Upper lobe of left lung (tissue), 6 donors: ENCODE measurements around the gene D2HGDH. TPM values are rescaled to one million over a fixed set of nuclear protein-coding genes. Genes with fewer than 3 reads are reported as not detected.
A peak's percentile ranks its signal among the peaks of the same experiment; 100 is the strongest.

ENCODE experiments used
- ATAC-seq, 2 donors: fragments of 200-7000 bp; cut with Tn5 transposase; one replicate each; pipeline ENCODE4 v1.9.1; 2022; ENCODE audit warnings: mild to moderate bottlenecking in 2 of 2, moderate library complexity in 2 of 2; ENCODE audit not compliant: low FRiP score in 2 of 2
- DNase-seq, 2 donors: peaks; one replicate each; pipeline ENCODE4 v3.0.0-alpha.2; 2019 to 2020
- H3K27ac ChIP-seq, 4 donors: fragments of 200-600 bp; sonication (generic); one replicate each; pipeline ENCODE4 v1.5.1; 2016 to 2019
- H3K27me3 ChIP-seq, 4 donors: fragments of 200-600 bp; sonication (generic); one replicate each; pipeline ENCODE4 v1.5.1; 2017 to 2019
- H3K36me3 ChIP-seq, 4 donors: fragments of 200-600 bp; sonication (generic); one replicate each; pipeline ENCODE4 v1.5.1; 2016 to 2019
- H3K4me1 ChIP-seq, 4 donors: fragments of 200-600 bp; sonication (generic); one replicate each; pipeline ENCODE4 v1.5.1; 2018 to 2019
- H3K4me3 ChIP-seq, 4 donors: fragments of 200-600 bp; sonication (generic); one replicate each; pipeline ENCODE4 v1.5.1; 2017 to 2019; ENCODE audit warnings: mild to moderate bottlenecking in 2 of 4, moderate library complexity in 1 of 4
- H3K9me3 ChIP-seq, 4 donors: fragments of 200-600 bp; sonication (generic); one replicate each; pipeline ENCODE4 v1.5.1; 2018 to 2019
- EP300 ChIP-seq, 4 donors: sonication (generic); formaldehyde crosslinking; IDR thresholded peaks; one replicate each; pipeline ENCODE4 v1.5.1; 2017; ENCODE audit warnings: antibody characterized with exemption in 4 of 4, control low read depth in 2 of 4
- POLR2A ChIP-seq, 4 donors: fragments of 450-650 bp; IDR thresholded peaks; one replicate each; pipeline ENCODE4 v1.5.1; 2016 to 2017; ENCODE audit warnings: antibody characterized with exemption in 4 of 4, mild to moderate bottlenecking in 2 of 4
- POLR2AphosphoS5 ChIP-seq, 2 donors: sonication (generic); formaldehyde crosslinking; IDR thresholded peaks; one replicate each; pipeline ENCODE4 v1.5.1; 2017; ENCODE audit warnings: antibody characterized with exemption in 2 of 2
- WGBS, 2 donors: methylation state at CpG; one replicate each; pipeline ENCODE4 v1.1.5; 2017 to 2018; 5-methylcytosine and 5-hydroxymethylcytosine counted together
- total RNA-seq, 6 donors: library from RNA; depleted of rRNA in 4 of 6; stranded (reverse); fragments of >200 nt in 4 of 6; gene quantifications; one replicate each; pipeline versions ENCODE4 v1.1.0 to v1.2.1, GENCODE V29; 2016 to 2021
- TF ChIP-seq, protein P1 (sequence below), 6 experiments: fragments of 450-650 bp in 4 of 6; fragments of 200-600 bp in 2 of 6; sonication (generic) in 2 of 6; IDR thresholded peaks; one replicate each; pipeline ENCODE4 v1.5.1; 2016 to 2019; ENCODE audit warnings: antibody characterized with exemption in 6 of 6
- donor health status: DM: no; HTN: no; CAD: no; lungs with moderate emphysema.
- donor health status: DM: no; HTN: yes; CAD: no; lungs with severe emphysema.

D2HGDH gene
- total RNA-seq, 6 donors from 2014 or later = 12.5 to 155 (median 35.8) TPM

DNA sequence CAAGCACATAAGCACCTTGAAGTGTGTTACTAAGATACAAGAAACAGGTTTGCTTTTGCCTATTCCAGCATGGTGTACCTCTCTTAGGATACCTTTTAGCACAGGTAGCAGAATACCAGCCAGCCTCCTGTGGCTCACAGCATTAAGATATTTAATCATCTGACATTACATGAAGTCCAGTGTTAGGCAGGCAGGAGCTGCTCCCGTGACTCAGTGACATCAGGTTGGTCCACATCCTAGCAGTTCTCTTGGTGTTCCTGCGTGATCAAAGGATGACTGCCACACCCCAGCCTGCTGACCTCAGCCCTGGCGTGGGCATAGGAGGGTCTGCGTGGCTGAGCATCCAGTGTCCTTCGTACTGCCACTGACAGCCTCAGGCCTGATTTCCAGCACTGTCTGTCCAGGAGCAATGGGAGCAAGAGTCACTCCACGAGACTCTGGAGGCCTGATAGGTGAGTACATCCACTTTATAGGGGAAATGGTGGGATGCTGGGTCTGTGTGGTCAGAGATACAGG is 44.2 kb upstream of the D2HGDH start:
- H3K36me3 ChIP-seq = peaks cover 0 to 35% (median 9%) of the 10 kb centered on the region in 4 donors
- ATAC-seq = no peak
- H3K9me3 ChIP-seq = no peaks in the 10 kb centered on the region
- no peak overlapping the region for H3K4me3 ChIP-seq
- H3K4me1 ChIP-seq = peaks cover 20 to 38% (median 25%) of the 10 kb centered on the region in 4 donors
- H3K27me3 ChIP-seq = no peaks in the 10 kb centered on the region
- TF ChIP-seq, protein P1, sequence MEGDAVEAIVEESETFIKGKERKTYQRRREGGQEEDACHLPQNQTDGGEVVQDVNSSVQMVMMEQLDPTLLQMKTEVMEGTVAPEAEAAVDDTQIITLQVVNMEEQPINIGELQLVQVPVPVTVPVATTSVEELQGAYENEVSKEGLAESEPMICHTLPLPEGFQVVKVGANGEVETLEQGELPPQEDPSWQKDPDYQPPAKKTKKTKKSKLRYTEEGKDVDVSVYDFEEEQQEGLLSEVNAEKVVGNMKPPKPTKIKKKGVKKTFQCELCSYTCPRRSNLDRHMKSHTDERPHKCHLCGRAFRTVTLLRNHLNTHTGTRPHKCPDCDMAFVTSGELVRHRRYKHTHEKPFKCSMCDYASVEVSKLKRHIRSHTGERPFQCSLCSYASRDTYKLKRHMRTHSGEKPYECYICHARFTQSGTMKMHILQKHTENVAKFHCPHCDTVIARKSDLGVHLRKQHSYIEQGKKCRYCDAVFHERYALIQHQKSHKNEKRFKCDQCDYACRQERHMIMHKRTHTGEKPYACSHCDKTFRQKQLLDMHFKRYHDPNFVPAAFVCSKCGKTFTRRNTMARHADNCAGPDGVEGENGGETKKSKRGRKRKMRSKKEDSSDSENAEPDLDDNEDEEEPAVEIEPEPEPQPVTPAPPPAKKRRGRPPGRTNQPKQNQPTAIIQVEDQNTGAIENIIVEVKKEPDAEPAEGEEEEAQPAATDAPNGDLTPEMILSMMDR (IDR thresholded peaks at IDR 0.05) = no peak
- TF ChIP-seq POLR2AphosphoS5 (IDR thresholded peaks at IDR 0.05) (no peak), POLR2A (IDR thresholded peaks at IDR 0.05) (no peak), EP300 (IDR thresholded peaks at IDR 0.05) (no peak)
- no peak for DNase-seq
- 83 to 86% methylated on average over 2 to 6 of the region's 6 CpGs for WGBS, 2 donors
- no peak overlapping the region for H3K27ac ChIP-seq

DNA sequence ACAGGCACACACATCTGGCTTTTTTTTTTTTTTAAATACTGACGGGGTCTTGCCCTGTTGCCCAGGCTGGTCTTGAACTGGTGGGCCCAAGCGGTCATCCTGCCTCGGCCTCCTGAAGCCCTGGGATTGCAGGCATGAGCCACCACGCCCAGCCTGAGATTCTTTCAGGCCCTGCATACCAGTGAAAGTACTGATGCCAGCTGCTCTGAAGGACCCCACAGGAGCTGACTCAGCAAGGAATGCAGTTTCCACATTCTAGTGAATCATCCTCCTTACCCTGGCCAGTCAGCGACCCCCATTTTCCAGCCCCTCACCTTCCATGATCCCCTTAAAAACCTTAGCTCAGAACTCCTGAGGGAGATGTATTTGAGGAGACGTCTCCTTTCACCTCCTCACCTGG is 42.0 kb upstream of the D2HGDH start:
- no peaks in the 10 kb centered on the region for H3K9me3 ChIP-seq
- ATAC-seq (no peak), DNase-seq (no peak)
- no peak overlapping the region for H3K27ac ChIP-seq
- TF ChIP-seq, protein P1 (IDR thresholded peaks at IDR 0.05) = no peak
- TF ChIP-seq POLR2AphosphoS5 (IDR thresholded peaks at IDR 0.05) (no peak), EP300 (IDR thresholded peaks at IDR 0.05) (no peak), POLR2A (IDR thresholded peaks at IDR 0.05) (no peak)
- WGBS, 2 donors = 89 to 97% methylated on average over 6 of the region's 6 CpGs
- no peak overlapping the region for H3K4me3 ChIP-seq
- peaks cover 0 to 42% (median 9%) of the 10 kb centered on the region in 4 donors for H3K36me3 ChIP-seq
- no peaks in the 10 kb centered on the region for H3K27me3 ChIP-seq
- peaks cover 15 to 27% (median 18%) of the 10 kb centered on the region in 4 donors for H3K4me1 ChIP-seq

DNA sequence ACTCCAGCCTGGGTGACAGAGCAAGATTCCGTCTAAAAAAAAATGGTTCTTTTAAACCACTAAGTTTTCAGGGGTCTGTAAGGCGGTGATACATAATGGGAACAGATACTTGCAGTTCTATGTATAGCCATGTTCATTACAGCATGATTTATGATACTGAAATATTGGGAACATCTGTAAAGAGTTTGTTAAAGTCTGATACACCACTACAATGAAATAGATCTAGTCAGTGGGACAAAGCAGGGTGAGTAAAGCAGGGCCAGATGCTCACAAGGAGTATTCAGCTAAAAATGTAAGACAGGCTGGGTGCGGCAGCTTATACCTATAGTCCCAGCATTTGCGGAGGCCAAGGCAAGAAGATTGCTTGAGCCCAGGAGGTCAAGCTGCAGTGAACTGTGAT is 38.8 kb upstream of the D2HGDH start:
- no peak for TF ChIP-seq POLR2A (IDR thresholded peaks at IDR 0.05)
- TF ChIP-seq, protein P1 (IDR thresholded peaks at IDR 0.05) = no peak
- WGBS, 2 donors = 97 to 100% methylated on average over 4 of the region's 4 CpGs
- Histone ChIP-seq H3K4me3 (no peak overlapping the region), H3K9me3 (no peaks in the 10 kb centered on the region), H3K36me3 (peaks cover 0 to 34% (median 7%) of the 10 kb centered on the region in 4 donors), H3K27me3 (no peaks in the 10 kb centered on the region), H3K4me1 (peaks cover under 1 to 3% (median 2%) of the 10 kb centered on the region in 4 donors), H3K27ac (no peak overlapping the region)
- ATAC-seq = no peak
- no peak for DNase-seq

DNA sequence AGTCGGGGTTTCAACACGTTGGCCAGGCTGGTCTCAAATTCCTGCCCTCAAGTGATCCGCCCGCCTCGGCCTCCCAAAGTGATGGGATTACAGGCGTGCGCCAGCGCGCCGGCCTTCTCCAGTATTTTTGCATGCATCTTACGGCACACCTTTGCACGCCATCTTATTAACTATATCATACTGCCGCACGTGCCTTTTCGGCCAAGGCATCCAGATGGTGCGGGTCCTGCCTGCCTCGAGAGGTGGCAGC is 33.4 kb upstream of the D2HGDH start:
- TF ChIP-seq EP300 (IDR thresholded peaks at IDR 0.05) (no peak), POLR2A (IDR thresholded peaks at IDR 0.05) (no peak), POLR2AphosphoS5 (IDR thresholded peaks at IDR 0.05) (no peak)
- TF ChIP-seq, protein P1 (IDR thresholded peaks at IDR 0.05) = peak in 3 of 6 experiments; percentile 36 to 63 (median 44)
- Histone ChIP-seq H3K27ac (peak overlapping the region; percentile 87 to 95 (median 93)), H3K27me3 (no peaks in the 10 kb centered on the region), H3K9me3 (no peaks in the 10 kb centered on the region), H3K36me3 (peaks cover 0 to 12% (median 7%) of the 10 kb centered on the region in 4 donors), H3K4me1 (peaks cover 11 to 26% (median 19%) of the 10 kb centered on the region in 4 donors), H3K4me3 (peak overlapping the region; percentile 81 to 97 (median 92))
- DNase-seq = no peak
- no peak for ATAC-seq
- 0 to 2% methylated on average over 17 of the region's 17 CpGs for WGBS, 2 donors
